ENCODE data around the gene USP9Y.
"Not testable (repeated sequence)": the region's sequence is repeated elsewhere in the genome, so short reads cannot be mapped to it uniquely, and the experiment has no call there.

USP9Y gene

GRCh38 chrY:12701181-12701695 is at the start of gene USP9Y:
Gene USP9Y (plus strand): TSS chrY:12701231. CDS start chrY:12709448, 8,217 bp downstream.
- DNase-seq (ENCODE audit: low read depth in 2 of 2, low spot score in 1 of 2) = no peak

GRCh38 chrY:12651621-12652036 is 49.4 kb upstream of the USP9Y start:
- no peak for DNase-seq (ENCODE audit: low read depth in 2 of 2, low spot score in 1 of 2)

- DNase-seq (ENCODE audit: low read depth in 2 of 2, low spot score in 1 of 2) = peak in 1 of 2 donors; percentile 63
These were observed 39.0 kb upstream of the USP9Y start for GRCh38 chrY:12661745-12662681.

GRCh38 chrY:12662745-12663591 is 38.1 kb upstream of the USP9Y start:
- DNase-seq (ENCODE audit: low read depth in 2 of 2, low spot score in 1 of 2) = no peak

- DNase-seq (ENCODE audit: low read depth in 2 of 2, low spot score in 1 of 2) = not testable (repeated sequence)
These were observed 37.2 kb upstream of the USP9Y start for GRCh38 chrY:12663845-12664244.

- DNase-seq (ENCODE audit: low read depth in 2 of 2, low spot score in 1 of 2) = no peak
These were observed 22.9 kb upstream of the USP9Y start for GRCh38 chrY:12678111-12678510.

- DNase-seq (ENCODE audit: low read depth in 2 of 2, low spot score in 1 of 2) = no peak
These were observed 19.5 kb upstream of the USP9Y start for GRCh38 chrY:12681535-12681934.

GRCh38 chrY:12688337-12688736 is 12.7 kb upstream of the USP9Y start:
- DNase-seq (ENCODE audit: low read depth in 2 of 2, low spot score in 1 of 2) = no peak

GRCh38 chrY:12700087-12700486 is 944 bp upstream of the USP9Y start:
- DNase-seq (ENCODE audit: low read depth in 2 of 2, low spot score in 1 of 2) = no peak

- no peak for DNase-seq (ENCODE audit: low read depth in 2 of 2, low spot score in 1 of 2)
These were observed 1.1 kb downstream of the USP9Y start for GRCh38 chrY:12702174-12702573.

- no peak for DNase-seq (ENCODE audit: low read depth in 2 of 2, low spot score in 1 of 2)
These were observed 9.4 kb downstream of the USP9Y start for GRCh38 chrY:12710460-12710859.

GRCh38 chrY:12715376-12715775 is 14.3 kb downstream of the USP9Y start:
- no peak for DNase-seq (ENCODE audit: low read depth in 2 of 2, low spot score in 1 of 2)

- no peak for DNase-seq (ENCODE audit: low read depth in 2 of 2, low spot score in 1 of 2)
These were observed 28.7 kb downstream of the USP9Y start for GRCh38 chrY:12729746-12730145.

- no peak for DNase-seq (ENCODE audit: low read depth in 2 of 2, low spot score in 1 of 2)
These were observed 32.6 kb downstream of the USP9Y start for GRCh38 chrY:12733625-12734024.

- DNase-seq (ENCODE audit: low read depth in 2 of 2, low spot score in 1 of 2) = no peak
These were observed 33.0 kb downstream of the USP9Y start for GRCh38 chrY:12734051-12734450.

GRCh38 chrY:12741414-12741813 is 40.4 kb downstream of the USP9Y start:
- DNase-seq (ENCODE audit: low read depth in 2 of 2, low spot score in 1 of 2) = no peak

GRCh38 chrY:12742725-12743124 is 41.7 kb downstream of the USP9Y start:
- no peak for DNase-seq (ENCODE audit: low read depth in 2 of 2, low spot score in 1 of 2)

GRCh38 chrY:12744091-12744490 is 43.1 kb downstream of the USP9Y start:
- no peak for DNase-seq (ENCODE audit: low read depth in 2 of 2, low spot score in 1 of 2)

GRCh38 chrY:12749293-12749692 is 48.3 kb downstream of the USP9Y start:
- no peak for DNase-seq (ENCODE audit: low read depth in 2 of 2, low spot score in 1 of 2)

GRCh38 chrY:12752856-12753255 is 51.8 kb downstream of the USP9Y start:
- no peak for DNase-seq (ENCODE audit: low read depth in 2 of 2, low spot score in 1 of 2)

GRCh38 chrY:12756021-12756420 is 55.0 kb downstream of the USP9Y start:
- DNase-seq (ENCODE audit: low read depth in 2 of 2, low spot score in 1 of 2) = no peak

- DNase-seq (ENCODE audit: low read depth in 2 of 2, low spot score in 1 of 2) = no peak
These were observed 64.9 kb downstream of the USP9Y start for GRCh38 chrY:12765976-12766375.

All from stimulated activated CD8-positive, alpha-beta memory T cell treated with anti-CD3 and anti-CD28 coated beads, Interleukin-4, amount 100 ng/mL, for 1 hour (primary cell).